Stimulated activated CD8-positive, alpha-beta memory T cell treated with anti-CD3 and anti-CD28 coated beads, Interleukin-2, amount 100 ng/mL, for 1 hour (primary cell): ENCODE measurements around the gene HILPDA.
"Not testable (repeated sequence)": the region's sequence is repeated elsewhere in the genome, so short reads cannot be mapped to it uniquely, and the experiment has no call there.

Experiments used
- DNase-seq, 2 donors: peaks; one replicate each; pipeline ENCODE4 v3.0.0-alpha.2; 2020; ENCODE audit warnings: low read depth in 2 of 2

HILPDA gene

GRCh38 chr7:128463345-128463744 is 7.7 kb downstream of the HILPDA start:
- DNase-seq: not testable (repeated sequence)

- not testable (repeated sequence) for DNase-seq
Observed at GRCh38 chr7:128463933-128464332, 8.3 kb downstream of the HILPDA start.

- DNase-seq: not testable (repeated sequence)
Observed at GRCh38 chr7:128466871-128467270, 11.2 kb downstream of the HILPDA start.

- peak; percentile 74 to 77 for DNase-seq
Observed at GRCh38 chr7:128476402-128477335, 21.0 kb downstream of the HILPDA start, which contains the start of gene METTL2B. Gene METTL2B (plus strand): TSS chr7:128476748. CDS start chr7:128476766, 18 bp downstream.

- DNase-seq: not testable (repeated sequence)
Observed at GRCh38 chr7:128477336-128477690, 21.6 kb downstream of the HILPDA start.

GRCh38 chr7:128479082-128479481 is 23.4 kb downstream of the HILPDA start:
- not testable (repeated sequence) for DNase-seq

GRCh38 chr7:128488134-128488533 is 32.5 kb downstream of the HILPDA start:
- not testable (repeated sequence) for DNase-seq

- DNase-seq: no peak
Observed at GRCh38 chr7:128497405-128497804, 41.7 kb downstream of the HILPDA start.

GRCh38 chr7:128505416-128505815 is 49.7 kb downstream of the HILPDA start:
- DNase-seq: not testable (repeated sequence)

- DNase-seq: not testable (repeated sequence)
Observed at GRCh38 chr7:128506819-128507218, 51.1 kb downstream of the HILPDA start.

GRCh38 chr7:128507321-128507993 is 51.8 kb downstream of the HILPDA start:
- DNase-seq: not testable (repeated sequence)
